Measurements from ENCODE around the gene ZNF618.

The ZNF618 gene

DNA sequence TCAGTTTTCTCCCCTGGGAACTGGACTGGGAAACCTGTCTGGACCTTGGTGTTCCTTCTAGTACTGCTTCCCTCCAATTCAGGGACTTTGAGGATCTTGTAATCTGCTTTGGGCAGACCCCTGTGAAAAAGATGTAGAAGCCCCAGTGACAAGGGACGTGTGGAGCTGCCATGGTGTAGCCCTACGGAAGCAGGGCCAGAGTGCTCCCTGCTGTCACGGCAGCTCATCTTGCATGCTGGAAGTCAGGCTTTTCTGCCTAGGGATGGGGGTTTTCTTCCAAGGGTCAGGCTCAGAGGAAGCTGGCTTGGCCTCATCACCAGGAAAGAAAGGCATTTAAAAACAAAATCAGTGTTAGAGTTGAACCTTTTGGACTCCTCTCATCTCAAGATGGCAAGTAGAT is 115.6 kb downstream of the ZNF618 start:
- TF ChIP-seq, protein P1, sequence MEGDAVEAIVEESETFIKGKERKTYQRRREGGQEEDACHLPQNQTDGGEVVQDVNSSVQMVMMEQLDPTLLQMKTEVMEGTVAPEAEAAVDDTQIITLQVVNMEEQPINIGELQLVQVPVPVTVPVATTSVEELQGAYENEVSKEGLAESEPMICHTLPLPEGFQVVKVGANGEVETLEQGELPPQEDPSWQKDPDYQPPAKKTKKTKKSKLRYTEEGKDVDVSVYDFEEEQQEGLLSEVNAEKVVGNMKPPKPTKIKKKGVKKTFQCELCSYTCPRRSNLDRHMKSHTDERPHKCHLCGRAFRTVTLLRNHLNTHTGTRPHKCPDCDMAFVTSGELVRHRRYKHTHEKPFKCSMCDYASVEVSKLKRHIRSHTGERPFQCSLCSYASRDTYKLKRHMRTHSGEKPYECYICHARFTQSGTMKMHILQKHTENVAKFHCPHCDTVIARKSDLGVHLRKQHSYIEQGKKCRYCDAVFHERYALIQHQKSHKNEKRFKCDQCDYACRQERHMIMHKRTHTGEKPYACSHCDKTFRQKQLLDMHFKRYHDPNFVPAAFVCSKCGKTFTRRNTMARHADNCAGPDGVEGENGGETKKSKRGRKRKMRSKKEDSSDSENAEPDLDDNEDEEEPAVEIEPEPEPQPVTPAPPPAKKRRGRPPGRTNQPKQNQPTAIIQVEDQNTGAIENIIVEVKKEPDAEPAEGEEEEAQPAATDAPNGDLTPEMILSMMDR (conservative IDR thresholded peaks at IDR 0.05; ENCODE audit: low read depth) = no peak
- no peak for DNase-seq (ENCODE audit: low spot score)
- H3K27ac ChIP-seq = no peak overlapping the region
- ChIA-PET POLR2A (ENCODE audit: low non-redundant PET) (no interaction called here), CTCF (interaction anchor here (0.6 kb wide), 1 partner anchor 255 kb away, joined by 5 read pairs; no protein-coding TSS in a partner anchor)

DNA sequence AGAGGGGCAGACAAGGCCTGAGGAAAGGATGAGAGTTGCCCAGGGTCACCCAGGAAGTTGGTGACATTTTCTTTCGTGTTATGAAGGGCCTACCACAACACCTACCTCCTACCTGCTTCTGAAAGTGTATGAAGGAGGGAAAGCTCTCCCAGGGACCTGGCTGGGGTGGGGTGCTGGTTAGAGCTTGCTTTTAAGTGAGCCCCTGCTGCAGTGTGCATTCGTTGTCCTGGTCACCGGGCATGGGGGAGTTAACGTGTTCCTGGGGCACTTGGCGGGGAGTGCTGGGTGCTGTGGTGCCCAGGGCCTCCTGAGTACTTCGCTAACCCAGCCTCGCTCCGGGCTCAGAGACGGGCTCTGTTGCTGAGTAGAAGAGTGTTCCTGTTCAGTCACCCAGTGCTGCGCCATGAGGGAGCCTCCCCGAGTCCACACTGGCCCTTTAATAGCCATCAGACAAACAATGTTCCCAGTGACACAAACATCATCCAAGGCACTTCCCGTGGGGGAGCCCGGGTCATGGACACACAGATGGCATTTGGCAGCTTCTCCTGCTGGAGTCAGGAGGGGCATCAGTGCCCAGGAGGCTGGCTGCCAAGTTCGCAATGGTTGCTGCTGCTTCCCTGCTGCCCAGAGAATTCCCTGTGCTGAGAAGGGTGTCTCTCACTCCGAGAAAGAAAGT is 116.3 kb downstream of the ZNF618 start:
- no peak overlapping the region for H3K27ac ChIP-seq
- TF ChIP-seq, protein P1 (conservative IDR thresholded peaks at IDR 0.05; ENCODE audit: low read depth) = no peak
- DNase-seq (ENCODE audit: low spot score) = no peak
- ChIA-PET POLR2A (ENCODE audit: low non-redundant PET) (no interaction called here), CTCF (interaction anchor here (0.6 kb wide), 1 partner anchor 11 kb away, joined by 4 read pairs; no protein-coding TSS in a partner anchor)

DNA sequence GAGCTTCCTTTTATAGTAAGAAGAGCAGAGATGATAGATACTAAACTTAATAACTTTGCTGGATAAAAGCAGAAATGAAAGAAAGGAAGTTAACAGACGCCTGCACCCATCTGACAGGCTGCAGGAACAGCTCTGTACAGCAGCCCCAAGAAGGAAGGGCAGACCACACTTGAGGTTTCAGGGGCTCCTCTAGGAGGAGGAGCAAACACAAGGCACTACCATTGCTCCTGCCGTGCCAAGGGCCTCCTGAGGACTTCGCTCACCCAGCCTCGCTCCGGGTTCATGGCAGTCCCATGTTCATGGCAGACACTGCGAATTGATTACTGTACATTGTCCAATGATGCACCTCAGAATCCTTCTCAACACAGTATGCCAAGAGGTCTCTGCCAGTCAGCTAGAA is 116.9 kb downstream of the ZNF618 start:
- CTCF ChIA-PET = interaction anchor here (0.6 kb wide), 1 partner anchor 11 kb away, joined by 4 read pairs; no protein-coding TSS in a partner anchor

DNA sequence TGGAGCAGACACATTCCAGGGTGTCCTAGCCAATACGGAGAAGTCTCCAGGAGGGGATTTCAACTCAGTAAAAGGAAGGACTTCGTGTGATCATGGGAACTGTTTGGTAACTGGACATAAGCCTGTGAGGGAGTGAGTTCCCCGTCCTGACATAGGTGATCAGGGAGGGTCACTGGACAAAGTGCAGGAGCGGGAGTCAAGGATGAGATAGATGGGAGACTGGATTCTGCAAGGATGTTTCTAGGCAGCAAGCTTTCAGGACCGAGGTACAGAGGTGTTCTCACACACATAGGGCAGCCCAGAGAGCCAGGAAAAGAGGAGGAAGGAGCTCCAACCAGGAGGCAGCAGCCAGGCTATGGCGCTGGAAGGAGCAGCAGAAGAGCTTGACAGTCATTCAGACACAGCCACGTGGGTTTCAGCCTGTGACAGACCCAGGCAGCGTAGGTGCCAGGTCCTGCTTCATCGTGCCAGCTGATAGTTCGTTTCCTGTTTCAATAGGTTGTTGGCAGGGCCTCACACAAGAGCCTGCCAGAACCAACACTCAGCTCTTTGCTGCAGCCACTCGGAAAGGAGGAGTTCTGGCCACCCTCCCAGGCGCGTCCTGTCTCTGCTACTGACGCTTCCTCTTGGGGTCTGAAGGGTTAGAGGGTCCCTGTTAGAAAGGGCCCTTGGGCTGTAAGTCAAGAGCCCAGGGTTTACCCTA is 117.9 kb downstream of the ZNF618 start:
- TF ChIP-seq, protein P1 (conservative IDR thresholded peaks at IDR 0.05; ENCODE audit: low read depth) = no peak; the same call in 1 of the 2 replicates
- POLR2A ChIA-PET (ENCODE audit: low non-redundant PET) = no interaction called here
- peak; percentile 66 for DNase-seq (ENCODE audit: low spot score)
- peak overlapping the region; percentile 49 for H3K27ac ChIP-seq
- CTCF ChIA-PET = no interaction called here

More for the DNA sequence above, 116.9 kb downstream of the ZNF618 start:
- DNase-seq (ENCODE audit: low spot score) = no peak
- H3K27ac ChIP-seq = no peak overlapping the region
- POLR2A ChIA-PET (ENCODE audit: low non-redundant PET) = no interaction called here
- TF ChIP-seq, protein P1 (conservative IDR thresholded peaks at IDR 0.05; ENCODE audit: low read depth) = no peak

DNA sequence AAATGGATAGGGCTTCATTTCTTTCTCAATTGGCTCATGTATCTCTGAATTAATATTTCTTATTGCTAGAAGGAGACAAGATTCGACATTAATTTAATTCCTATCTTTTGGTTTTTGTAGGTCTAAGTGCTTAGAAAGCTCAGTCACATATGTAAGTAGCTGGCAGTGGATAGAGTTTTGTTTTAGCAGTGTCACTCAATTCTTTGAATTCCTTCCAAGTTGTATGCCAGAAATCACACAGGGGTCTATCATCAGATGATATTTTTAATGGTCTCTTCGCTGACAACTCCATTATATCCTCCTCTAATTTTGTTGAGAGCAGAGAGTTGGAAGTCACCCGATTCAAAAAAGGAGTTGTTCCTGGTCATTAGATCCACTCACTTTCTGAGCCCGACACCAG is 119.3 kb downstream of the ZNF618 start:
- ChIA-PET POLR2A (ENCODE audit: low non-redundant PET) (no interaction called here), CTCF (interaction anchor here (0.6 kb wide), 2 partner anchors 10 to 57 kb away, joined by 3 to 6 read pairs; no protein-coding TSS in a partner anchor)
- no peak for DNase-seq (ENCODE audit: low spot score)
- TF ChIP-seq, protein P1 (conservative IDR thresholded peaks at IDR 0.05; ENCODE audit: low read depth) = no peak
- no peak overlapping the region for H3K27ac ChIP-seq

DNA sequence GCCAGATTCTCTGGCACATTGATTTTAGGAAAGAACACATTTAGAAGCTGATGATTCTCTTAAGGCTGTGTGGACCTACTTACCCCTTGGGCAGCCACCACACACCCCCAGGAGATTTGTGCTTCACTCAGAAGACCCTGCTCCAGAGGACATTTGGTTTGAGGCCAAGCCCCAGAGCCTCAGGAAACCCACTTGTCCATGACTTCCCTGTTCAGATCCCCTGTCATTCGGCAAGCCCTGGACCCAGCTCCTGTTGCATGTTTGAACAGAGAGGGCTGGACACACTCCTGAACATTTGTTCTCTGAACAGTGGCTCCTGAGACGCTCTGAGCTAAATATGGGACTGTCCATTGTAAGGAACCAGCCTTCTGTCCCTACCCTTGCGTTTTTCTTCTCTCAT is 119.9 kb downstream of the ZNF618 start:
- TF ChIP-seq, protein P1 (conservative IDR thresholded peaks at IDR 0.05; ENCODE audit: low read depth) = no peak
- ChIA-PET CTCF (interaction anchor here (0.6 to 0.8 kb wide), 2 partner anchors 58 to 119 kb away, joined by 3 to 6 read pairs; no protein-coding TSS in a partner anchor), POLR2A (ENCODE audit: low non-redundant PET) (no interaction called here)

More for the DNA sequence above, 119.9 kb downstream of the ZNF618 start:
- H3K27ac ChIP-seq = no peak overlapping the region
- no peak for DNase-seq (ENCODE audit: low spot score)
